Activated naive CD8-positive, alpha-beta T cell treated with anti-CD3 and anti-CD28 coated beads, Interleukin-2, amount 50 U/mL, for 24 hours (primary cell): ENCODE measurements around the gene DBX1.
A peak's percentile ranks its signal among the peaks of the same experiment; 100 is the strongest.

Experiments used
- ATAC-seq: fragments of 150-1000 bp; cut with Tn5 transposase; one replicate; pipeline ENCODE4 v1.10.0; 2021
- DNase-seq: peaks from one replicate; pipeline ENCODE4 v3.0.0; 2021
- H3K27ac Mint-ChIP-seq: one replicate; pipeline ENCODE4 v1.8.0; 2021; ENCODE audit warnings: mild to moderate bottlenecking, mixed read lengths
- H3K27me3 Mint-ChIP-seq: one replicate; pipeline ENCODE4 v1.8.0; 2021; ENCODE audit warnings: mixed read lengths
- H3K36me3 Mint-ChIP-seq: one replicate; pipeline ENCODE4 v1.8.0; 2021; ENCODE audit warnings: low read depth, mixed read lengths
- H3K4me1 Mint-ChIP-seq: one replicate; pipeline ENCODE4 v1.8.0; 2021; ENCODE audit warnings: mixed read lengths
- H3K4me3 Mint-ChIP-seq: one replicate; pipeline ENCODE4 v1.8.0; 2021; ENCODE audit warnings: mild to moderate bottlenecking, moderate library complexity, mixed read lengths
- H3K9me3 Mint-ChIP-seq: one replicate; pipeline ENCODE4 v1.8.0; 2021; ENCODE audit warnings: mixed read lengths

The DBX1 gene

DNA sequence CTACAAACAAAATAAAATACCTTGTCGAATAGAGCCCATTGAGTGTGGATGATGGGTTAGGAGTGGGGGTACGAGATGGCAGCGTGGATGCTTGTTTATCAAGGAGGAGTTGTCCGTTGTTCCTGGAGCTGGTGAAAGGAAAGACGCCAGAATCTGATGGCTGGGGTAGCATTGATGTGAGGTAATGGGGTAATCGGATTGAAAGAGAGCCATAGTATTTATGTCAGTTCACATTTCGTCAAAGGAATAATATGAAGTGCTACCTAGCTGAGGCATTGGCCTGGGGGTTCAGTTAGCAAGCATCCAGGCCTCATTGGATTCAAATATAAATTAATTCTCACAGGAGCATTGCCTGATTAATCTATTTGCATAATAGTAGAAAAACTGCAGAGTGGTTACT is 16.9 kb upstream of the DBX1 start:
- H3K27me3 Mint-ChIP-seq = peaks cover 48% of the 10 kb centered on the region
- H3K9me3 Mint-ChIP-seq = no peaks in the 10 kb centered on the region
- DNase-seq (no peak), ATAC-seq (no peak)
- no peak overlapping the region for H3K27ac Mint-ChIP-seq
- H3K4me1 Mint-ChIP-seq = no peaks in the 10 kb centered on the region
- H3K36me3 Mint-ChIP-seq = no peaks in the 10 kb centered on the region
- no peak overlapping the region for H3K4me3 Mint-ChIP-seq

GRCh38 chr11:20172721-20173447 is 12.6 kb upstream of the DBX1 start:
- peaks cover 47% of the 10 kb centered on the region for H3K27me3 Mint-ChIP-seq
- H3K4me1 Mint-ChIP-seq = no peaks in the 10 kb centered on the region
- DNase-seq (no peak), ATAC-seq (no peak)
- no peak overlapping the region for H3K4me3 Mint-ChIP-seq
- H3K27ac Mint-ChIP-seq = no peak overlapping the region
- no peaks in the 10 kb centered on the region for H3K9me3 Mint-ChIP-seq
- no peaks in the 10 kb centered on the region for H3K36me3 Mint-ChIP-seq

- peaks cover 21% of the 10 kb centered on the region for H3K4me1 Mint-ChIP-seq
- H3K36me3 Mint-ChIP-seq = no peaks in the 10 kb centered on the region
- H3K27ac Mint-ChIP-seq = no peak overlapping the region
- peaks cover 6% of the 10 kb centered on the region for H3K9me3 Mint-ChIP-seq
- DNase-seq (no peak), ATAC-seq (no peak)
- H3K27me3 Mint-ChIP-seq = peaks cover 86% of the 10 kb centered on the region
- no peak overlapping the region for H3K4me3 Mint-ChIP-seq
Observed at GRCh38 chr11:20163783-20164481, 3.7 kb upstream of the DBX1 start.

- no peaks in the 10 kb centered on the region for H3K36me3 Mint-ChIP-seq
- H3K9me3 Mint-ChIP-seq = peaks cover 6% of the 10 kb centered on the region
- peaks cover 90% of the 10 kb centered on the region for H3K27me3 Mint-ChIP-seq
- H3K27ac Mint-ChIP-seq = peak overlapping the region; percentile 26
- peak overlapping the region; percentile 55 for H3K4me3 Mint-ChIP-seq
- H3K4me1 Mint-ChIP-seq = peaks cover 26% of the 10 kb centered on the region
- peak; percentile 26 for DNase-seq
- ATAC-seq = no peak
Observed at GRCh38 chr11:20162824-20163782, 2.8 kb upstream of the DBX1 start.

GRCh38 chr11:20161923-20162744 is 1.9 kb upstream of the DBX1 start:
- H3K4me1 Mint-ChIP-seq = peaks cover 34% of the 10 kb centered on the region
- ATAC-seq = no peak
- no peaks in the 10 kb centered on the region for H3K36me3 Mint-ChIP-seq
- peaks cover 6% of the 10 kb centered on the region for H3K9me3 Mint-ChIP-seq
- no peak for DNase-seq
- peaks cover 89% of the 10 kb centered on the region for H3K27me3 Mint-ChIP-seq
- H3K4me3 Mint-ChIP-seq = no peak overlapping the region
- no peak overlapping the region for H3K27ac Mint-ChIP-seq

GRCh38 chr11:20161230-20161918 is 1.1 kb upstream of the DBX1 start:
- Mint-ChIP-seq H3K9me3 (peaks cover 6% of the 10 kb centered on the region), H3K4me3 (no peak overlapping the region), H3K27ac (no peak overlapping the region), H3K4me1 (peaks cover 35% of the 10 kb centered on the region), H3K27me3 (peaks cover 83% of the 10 kb centered on the region), H3K36me3 (no peaks in the 10 kb centered on the region)
- DNase-seq (no peak), ATAC-seq (no peak)

- H3K9me3 Mint-ChIP-seq = peaks cover 6% of the 10 kb centered on the region
- H3K27ac Mint-ChIP-seq = no peak overlapping the region
- DNase-seq = no peak
- H3K36me3 Mint-ChIP-seq = peaks cover 2% of the 10 kb centered on the region
- peaks cover 84% of the 10 kb centered on the region for H3K27me3 Mint-ChIP-seq
- no peak overlapping the region for H3K4me3 Mint-ChIP-seq
- H3K4me1 Mint-ChIP-seq = peaks cover 41% of the 10 kb centered on the region
- no peak for ATAC-seq
Observed at GRCh38 chr11:20159466-20160381, 551 bp downstream of the DBX1 start.

GRCh38 chr11:20158597-20159257 is 1.5 kb downstream of the DBX1 start:
- ATAC-seq = no peak
- Mint-ChIP-seq H3K4me1 (peaks cover 38% of the 10 kb centered on the region), H3K27ac (no peak overlapping the region), H3K4me3 (no peak overlapping the region), H3K27me3 (peaks cover 77% of the 10 kb centered on the region), H3K9me3 (peaks cover 6% of the 10 kb centered on the region), H3K36me3 (peaks cover 2% of the 10 kb centered on the region)
- no peak for DNase-seq

DNA sequence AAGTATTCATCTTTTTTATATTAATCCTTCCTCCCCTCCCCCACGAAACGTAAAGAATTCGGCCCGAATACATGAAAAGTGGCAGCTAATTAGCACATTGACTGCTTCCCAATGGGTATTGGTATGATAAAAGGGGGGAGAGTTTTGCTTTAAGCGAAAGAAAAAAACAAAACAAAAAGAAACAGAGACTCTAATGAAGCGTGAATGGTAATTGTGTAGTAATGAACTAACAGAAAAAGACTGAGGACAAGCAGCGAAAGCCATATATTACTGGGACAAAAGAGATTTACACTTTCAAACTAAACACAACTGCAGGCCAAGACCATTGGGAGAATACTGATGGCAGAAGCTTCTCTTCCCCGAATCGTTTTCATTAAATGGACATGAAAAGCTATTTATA is 2.5 kb downstream of the DBX1 start:
- Mint-ChIP-seq H3K27ac (no peak overlapping the region), H3K36me3 (peaks cover 2% of the 10 kb centered on the region), H3K9me3 (peaks cover 6% of the 10 kb centered on the region), H3K27me3 (peaks cover 74% of the 10 kb centered on the region), H3K4me1 (peaks cover 29% of the 10 kb centered on the region), H3K4me3 (no peak overlapping the region)
- no peak for ATAC-seq
- no peak for DNase-seq

DNA sequence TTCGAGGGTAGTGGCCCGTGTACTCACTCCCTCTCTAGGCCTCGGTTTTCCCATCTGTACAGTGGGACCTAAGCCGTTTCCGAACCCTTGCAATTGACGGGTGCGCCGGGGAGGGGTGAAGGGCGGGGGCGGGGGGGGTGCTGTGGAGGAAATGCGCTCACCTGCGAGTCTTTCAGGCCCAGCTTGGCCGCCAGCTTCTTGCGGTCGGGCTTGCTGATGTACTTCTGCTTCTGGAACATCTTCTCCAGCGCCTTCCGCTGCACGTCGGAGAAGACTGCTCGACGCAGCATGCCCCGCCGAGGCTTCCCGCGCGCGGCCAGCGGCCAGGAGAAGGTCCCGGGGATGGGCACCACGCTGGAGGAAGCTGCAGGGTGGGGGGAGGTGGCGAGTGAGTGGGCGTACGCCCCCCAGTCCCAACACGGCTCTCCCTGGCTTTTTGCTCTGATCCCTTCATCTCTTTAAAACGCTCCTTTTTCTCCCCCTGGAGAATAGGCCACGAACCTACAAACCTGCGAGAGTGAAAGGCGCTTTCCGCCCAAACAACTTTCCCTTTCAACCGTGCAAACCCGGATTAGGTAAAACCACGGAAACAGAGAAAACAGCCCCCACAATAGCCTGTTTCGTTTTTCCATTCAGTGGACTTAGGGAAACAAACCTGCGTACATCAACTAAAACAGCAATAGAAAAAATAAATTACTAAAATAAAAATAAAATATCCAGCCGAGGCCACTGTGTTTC is 3.2 kb downstream of the DBX1 start:
- Mint-ChIP-seq H3K4me3 (peak overlapping the region; percentile 45), H3K4me1 (peaks cover 24% of the 10 kb centered on the region)
- DNase-seq = no peak

GRCh38 chr11:20156280-20156875 is 3.9 kb downstream of the DBX1 start:
- Mint-ChIP-seq H3K4me1 (peaks cover 23% of the 10 kb centered on the region), H3K4me3 (peak overlapping the region; percentile 60), H3K27ac (no peak overlapping the region), H3K9me3 (peaks cover 6% of the 10 kb centered on the region), H3K36me3 (peaks cover 2% of the 10 kb centered on the region), H3K27me3 (peaks cover 64% of the 10 kb centered on the region)
- DNase-seq = no peak
- ATAC-seq = peak; percentile 36

More for the DNA sequence above, 3.2 kb downstream of the DBX1 start:
- no peak overlapping the region for H3K27ac Mint-ChIP-seq
- H3K36me3 Mint-ChIP-seq = peaks cover 2% of the 10 kb centered on the region
- H3K27me3 Mint-ChIP-seq = peaks cover 71% of the 10 kb centered on the region
- no peak for ATAC-seq
- H3K9me3 Mint-ChIP-seq = peaks cover 6% of the 10 kb centered on the region
